ENCODE data around the gene RPH3AL.

Gene RPH3AL

GRCh38 chr17:282000-282911 lies 70.4 kb downstream of the RPH3AL start:
- Histone ChIP-seq H3K4me3 (ENCODE audit: low read depth, low read length) (no peak overlapping the region), H3K9me3 (ENCODE audit: control insufficient read depth, insufficient read depth, low read depth, low read length) (no peaks in the 10 kb centered on the region), H3K36me3 (ENCODE audit: control insufficient read depth in 2 of 2, insufficient read depth in 1 of 2, low read length in 2 of 2) (no peaks in the 10 kb centered on the region), H3K4me1 (ENCODE audit: control insufficient read depth, insufficient read depth, low read length) (no peaks in the 10 kb centered on the region), H3K27ac (ENCODE audit: extremely low read depth, low read depth, low read length) (no peak overlapping the region)
- CTCF ChIA-PET = interaction anchor here (0.6 kb wide), 1 partner anchor 13 kb away, joined by 4 read pairs; no protein-coding TSS in a partner anchor
- POLR2A ChIA-PET = no interaction called here
- TF ChIP-seq KLF16 (tag by site-specific recombination; IDR thresholded peaks at IDR 0.05) (no peak), ZBTB26 (tag by site-specific recombination; optimal IDR thresholded peaks at IDR 0.05) (no peak), ZBTB8A (tag by site-specific recombination; IDR thresholded peaks at IDR 0.05) (no peak), ZNF670 (tag by site-specific recombination; IDR thresholded peaks at IDR 0.05; ENCODE audit: low read depth) (no peak), HOXC10 (CRISPR knock-in tag; IDR thresholded peaks at IDR 0.05) (no peak), SP7 (tag by site-specific recombination; IDR thresholded peaks at IDR 0.05) (no peak), ZNF692 (tag by site-specific recombination; IDR thresholded peaks at IDR 0.05) (no peak), MEIS1 (CRISPR knock-in tag; IDR thresholded peaks at IDR 0.05; ENCODE audit: borderline replicate concordance) (no peak), ZNF580 (tag by site-specific recombination; IDR thresholded peaks at IDR 0.05) (no peak), ZNF138 (tag by site-specific recombination; IDR thresholded peaks at IDR 0.05; ENCODE audit: borderline replicate concordance) (no peak), ZNF610 (tag by site-specific recombination; IDR thresholded peaks at IDR 0.05; ENCODE audit: borderline replicate concordance) (no peak), ZNF473 (tag by site-specific recombination; IDR thresholded peaks at IDR 0.05) (no peak), ZNF626 (tag by site-specific recombination; IDR thresholded peaks at IDR 0.05) (no peak), ZBTB11 (tag by site-specific recombination; conservative IDR thresholded peaks at IDR 0.05; ENCODE audit: low read depth) (no peak), ZBTB20 (tag by site-specific recombination; IDR thresholded peaks at IDR 0.05) (no peak), ZNF596 (tag by site-specific recombination; IDR thresholded peaks at IDR 0.05) (no peak), ZNF501 (tag by site-specific recombination; IDR thresholded peaks at IDR 0.05) (no peak), WT1 (tag by site-specific recombination; IDR thresholded peaks at IDR 0.05) (no peak), YY1 (tag by site-specific recombination; IDR thresholded peaks at IDR 0.05) (no peak), GLI2 (tag by site-specific recombination; IDR thresholded peaks at IDR 0.05; ENCODE audit: borderline replicate concordance, low read depth) (no peak)
